ENCODE data around the gene GPRC5C. TPM values are rescaled to one million over a fixed set of nuclear protein-coding genes. Genes with fewer than 3 reads are reported as not detected.
"Not testable (repeated sequence)": the region's sequence is repeated elsewhere in the genome, so short reads cannot be mapped to it uniquely, and the experiment has no call there.

The GPRC5C gene
- total RNA-seq, 1 donor = 0.31 TPM

DNA sequence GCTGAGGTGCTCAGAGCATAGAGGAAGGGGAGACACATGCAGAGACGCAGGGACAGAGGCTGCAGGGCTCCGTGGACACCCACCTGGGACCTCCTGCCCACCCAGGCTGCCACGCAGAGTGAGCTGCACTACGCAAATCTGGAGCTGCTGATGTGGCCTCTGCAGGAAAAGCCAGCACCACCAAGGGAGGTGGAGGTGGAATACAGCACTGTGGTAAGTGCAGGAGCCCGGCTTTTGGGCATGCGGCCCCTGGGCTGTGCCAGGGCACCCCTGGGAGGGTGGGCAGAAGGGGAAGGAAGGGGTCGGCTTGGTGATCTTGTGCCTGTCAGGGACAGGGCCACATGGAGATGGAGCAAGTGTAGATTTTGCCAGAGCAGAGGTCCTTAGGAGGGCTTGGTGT is 49.7 kb downstream of the GPRC5C start:
- Histone ChIP-seq H3K9me3 (ENCODE audit: low read depth, low read length) (no peaks in the 10 kb centered on the region), H3K27me3 (ENCODE audit: insufficient read depth, low read length) (no peaks in the 10 kb centered on the region), H3K4me3 (ENCODE audit: low read length) (no peak overlapping the region), H3K4me1 (ENCODE audit: insufficient read depth, low read length) (peaks cover 36% of the 10 kb centered on the region)

DNA sequence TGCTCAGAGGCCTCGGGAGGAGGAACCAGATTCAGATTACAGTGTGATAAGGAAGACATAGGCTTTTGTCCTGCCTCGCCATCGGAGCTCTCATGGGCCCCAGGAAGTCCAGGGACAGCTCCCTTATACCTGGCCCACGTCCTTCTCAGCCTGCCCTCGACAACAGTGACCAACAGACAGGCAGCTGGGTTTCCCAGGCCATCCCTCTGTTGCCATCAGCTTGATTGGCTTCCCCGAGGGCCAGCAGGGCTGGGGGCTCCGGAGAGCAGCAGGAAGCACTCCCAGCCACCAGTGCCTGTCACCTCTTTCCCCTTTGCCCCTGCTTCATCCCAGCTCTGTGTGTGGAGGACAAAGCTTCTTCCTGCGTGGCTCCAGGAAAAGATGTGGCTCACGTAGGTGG is 52.2 kb downstream of the GPRC5C start:
- Histone ChIP-seq H3K9me3 (ENCODE audit: low read depth, low read length) (no peaks in the 10 kb centered on the region), H3K4me1 (ENCODE audit: insufficient read depth, low read length) (peaks cover 11% of the 10 kb centered on the region), H3K4me3 (ENCODE audit: low read length) (no peak overlapping the region), H3K27me3 (ENCODE audit: insufficient read depth, low read length) (no peaks in the 10 kb centered on the region)

DNA sequence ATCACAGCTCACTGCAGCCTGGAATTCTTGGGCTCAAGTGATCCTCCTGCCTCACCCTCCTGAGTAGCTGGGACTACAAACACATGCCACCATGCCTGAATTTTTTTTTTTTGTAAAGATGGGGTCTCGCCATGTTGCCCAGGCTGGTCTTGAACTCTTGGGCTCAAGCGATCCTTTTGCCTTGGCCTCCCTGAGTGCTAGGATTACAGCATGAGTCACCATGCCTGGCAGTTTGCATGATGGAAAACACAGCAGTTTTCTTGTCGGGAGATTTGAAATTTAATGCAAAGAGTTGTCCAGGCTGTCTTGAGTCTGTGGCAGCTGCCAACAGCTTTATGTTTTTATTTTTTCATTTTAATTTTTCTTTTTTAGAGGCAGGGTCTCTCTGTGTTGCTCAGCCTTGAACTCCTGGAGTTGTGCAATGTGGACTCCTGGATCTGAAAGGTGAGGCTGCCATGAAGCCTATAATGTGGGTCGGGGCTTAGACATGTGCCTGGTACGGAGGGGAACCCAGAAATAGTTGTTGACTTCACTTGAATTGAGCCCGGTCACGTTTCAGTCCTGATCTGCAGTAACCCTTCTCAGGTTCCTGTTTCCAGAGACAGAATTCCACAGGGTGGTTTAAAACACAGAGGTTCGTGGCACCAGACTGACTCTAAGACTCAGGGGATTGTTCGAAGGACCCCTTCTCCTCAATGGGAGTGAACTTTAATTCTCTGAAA is 53.3 kb downstream of the GPRC5C start:
- Histone ChIP-seq H3K27me3 (ENCODE audit: insufficient read depth, low read length) (no peaks in the 10 kb centered on the region), H3K9me3 (ENCODE audit: low read depth, low read length) (no peaks in the 10 kb centered on the region), H3K4me1 (ENCODE audit: insufficient read depth, low read length) (peaks cover under 1% of the 10 kb centered on the region), H3K4me3 (ENCODE audit: low read length) (no peak overlapping the region)

DNA sequence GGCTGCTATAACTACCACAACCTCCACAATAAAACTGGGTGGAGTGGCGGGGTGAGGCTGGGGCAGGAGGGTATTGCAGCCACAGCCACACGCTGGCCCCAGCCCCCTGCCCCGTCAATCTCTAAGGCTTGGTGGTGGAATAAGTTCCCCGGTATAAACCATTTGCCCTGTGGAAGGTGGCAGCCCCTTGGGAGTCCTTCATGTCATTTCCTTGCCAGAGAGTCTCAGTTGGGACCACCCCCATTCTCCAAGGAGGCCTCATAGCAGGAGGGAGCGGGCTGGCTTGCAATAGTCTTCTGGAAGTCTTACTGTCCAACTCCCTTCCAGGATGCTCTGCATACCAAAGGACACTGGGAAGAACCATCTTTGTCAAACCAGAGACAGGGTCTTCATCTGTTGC is 54.0 kb downstream of the GPRC5C start:
- Histone ChIP-seq H3K9me3 (ENCODE audit: low read depth, low read length) (no peaks in the 10 kb centered on the region), H3K27me3 (ENCODE audit: insufficient read depth, low read length) (no peaks in the 10 kb centered on the region), H3K4me1 (ENCODE audit: insufficient read depth, low read length) (no peaks in the 10 kb centered on the region), H3K4me3 (ENCODE audit: low read length) (no peak overlapping the region)

DNA sequence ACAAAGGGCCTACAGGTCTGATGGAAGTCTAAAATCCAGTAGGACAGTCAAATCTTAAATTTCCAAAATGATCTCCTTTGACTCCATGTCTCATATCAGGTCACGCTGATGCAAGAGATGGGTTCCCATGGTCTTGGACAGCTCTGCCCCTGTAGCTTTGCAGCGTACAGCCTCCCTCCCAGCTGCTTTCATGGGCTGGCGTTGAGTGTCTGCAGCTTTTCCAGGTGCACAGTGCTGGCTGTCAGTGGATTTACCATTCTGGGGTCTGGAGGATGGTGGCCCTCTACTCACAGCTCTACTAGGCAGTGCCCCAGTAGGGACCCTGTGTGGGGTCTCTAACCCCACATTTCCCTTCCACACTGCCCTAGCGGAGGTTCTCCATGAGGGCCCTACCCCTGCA is 56.4 kb downstream of the GPRC5C start:
- H3K4me1 ChIP-seq (ENCODE audit: insufficient read depth, low read length) = peaks cover 18% of the 10 kb centered on the region
- H3K9me3 ChIP-seq (ENCODE audit: low read depth, low read length); H3K27me3 ChIP-seq (ENCODE audit: insufficient read depth, low read length); H3K4me3 ChIP-seq (ENCODE audit: low read length): not testable (repeated sequence)

DNA sequence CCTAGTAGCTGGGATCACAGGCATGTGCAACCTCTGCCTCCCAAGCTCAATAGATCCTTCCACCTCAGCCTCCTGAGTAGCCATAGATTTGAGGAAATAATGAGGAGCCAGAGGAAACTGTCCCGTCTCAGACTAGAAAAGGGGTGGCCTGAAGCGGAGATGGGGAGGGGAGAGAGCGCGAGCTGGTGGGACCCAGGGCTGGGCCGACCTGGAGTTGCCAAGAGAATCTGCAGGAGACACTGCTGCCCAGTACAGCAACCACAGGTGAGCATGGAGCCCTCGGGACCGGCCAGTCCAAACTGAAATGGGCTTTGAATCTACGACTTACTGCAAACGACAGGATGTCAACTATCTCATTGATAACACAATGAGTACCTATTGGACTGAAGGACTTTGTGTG is 58.8 kb downstream of the GPRC5C start:
- Histone ChIP-seq H3K9me3 (ENCODE audit: low read depth, low read length) (no peaks in the 10 kb centered on the region), H3K27me3 (ENCODE audit: insufficient read depth, low read length) (no peaks in the 10 kb centered on the region), H3K4me3 (ENCODE audit: low read length) (no peak overlapping the region), H3K4me1 (ENCODE audit: insufficient read depth, low read length) (peaks cover 18% of the 10 kb centered on the region)

DNA sequence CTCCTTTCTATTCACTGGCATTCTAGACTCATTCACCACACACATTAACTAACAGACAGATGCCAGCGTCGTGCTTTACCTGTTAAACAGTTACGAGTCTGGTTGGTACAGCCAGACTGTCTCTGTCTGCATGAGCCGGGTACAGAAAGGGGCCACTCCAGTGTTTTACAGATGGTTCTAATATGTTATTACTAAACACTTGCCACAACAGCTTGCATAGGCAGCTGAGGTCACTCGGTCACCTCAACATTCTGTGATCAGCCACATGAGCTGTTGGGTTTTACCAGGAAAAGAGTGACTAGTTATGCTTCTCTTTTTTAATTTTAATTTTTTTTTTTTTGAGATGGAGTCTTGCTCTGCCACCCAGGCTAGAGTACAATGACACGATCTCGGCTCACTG is 59.7 kb downstream of the GPRC5C start:
- Histone ChIP-seq H3K27me3 (ENCODE audit: insufficient read depth, low read length) (no peaks in the 10 kb centered on the region), H3K4me3 (ENCODE audit: low read length) (no peak overlapping the region), H3K4me1 (ENCODE audit: insufficient read depth, low read length) (peaks cover 22% of the 10 kb centered on the region), H3K9me3 (ENCODE audit: low read depth, low read length) (no peaks in the 10 kb centered on the region)

DNA sequence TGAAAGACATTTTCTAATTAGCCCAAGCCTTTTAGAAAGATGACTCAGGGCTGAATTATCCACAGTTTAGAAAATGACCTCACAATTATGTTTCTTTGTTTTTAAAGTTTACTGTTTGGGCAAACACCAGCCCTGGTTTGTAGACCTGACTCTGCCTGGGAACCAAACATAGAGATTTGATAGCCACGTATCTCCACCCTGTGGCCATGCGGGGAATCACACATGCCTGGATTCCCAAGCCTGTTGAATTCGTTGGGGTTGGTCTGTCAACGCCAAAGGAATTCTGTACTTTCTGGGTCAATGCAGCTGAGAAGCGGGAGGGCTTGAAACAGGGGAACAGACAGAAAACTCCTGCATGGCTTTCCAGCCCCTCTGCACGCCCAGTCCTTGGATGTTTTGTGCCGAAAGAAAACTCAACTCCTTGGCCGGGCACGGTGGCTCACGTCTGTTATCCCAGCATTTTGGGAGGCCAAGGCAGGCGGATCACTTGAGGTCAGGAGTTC is 61.5 kb downstream of the GPRC5C start:
- Histone ChIP-seq H3K9me3 (ENCODE audit: low read depth, low read length) (no peaks in the 10 kb centered on the region), H3K27me3 (ENCODE audit: insufficient read depth, low read length) (no peaks in the 10 kb centered on the region), H3K4me1 (ENCODE audit: insufficient read depth, low read length) (peaks cover 32% of the 10 kb centered on the region), H3K4me3 (ENCODE audit: low read length) (no peak overlapping the region)

Other genes starting within 250 kb of the GPRC5C start
- gene RPL38, start 228.4 kb upstream of the GPRC5C start, total RNA-seq = 976 TPM
- gene TTYH2, start 218.5 kb upstream of the GPRC5C start, total RNA-seq = 8.5 TPM
- gene DNAI2, start 157.9 kb upstream of the GPRC5C start, total RNA-seq = 0.21 TPM
- 1.2 TPM for gene KIF19, start 105.9 kb upstream of the GPRC5C start, total RNA-seq
- not detected for gene BTBD17, start 70.2 kb upstream of the GPRC5C start, total RNA-seq
- gene GPR142, start 64.6 kb upstream of the GPRC5C start, total RNA-seq = not detected
- 20.8 TPM for gene CD300A, start 34.5 kb downstream of the GPRC5C start, total RNA-seq
- gene CD300LB, start 99.4 kb downstream of the GPRC5C start, total RNA-seq = 44.3 TPM
- gene CD300C, start 114.0 kb downstream of the GPRC5C start, total RNA-seq = 10.9 TPM
- gene CD300H, start 135.4 kb downstream of the GPRC5C start, total RNA-seq = 0.73 TPM
- gene CD300LD, start 160.2 kb downstream of the GPRC5C start, total RNA-seq = 0.73 TPM
- 64.4 TPM for gene CD300E, start 191.7 kb downstream of the GPRC5C start, total RNA-seq

All from mononuclear cell (primary cell).